ENCODE data around the gene RIMS4. TPM values are rescaled to one million over a fixed set of nuclear protein-coding genes. Genes with fewer than 3 reads are reported as not detected.

The RIMS4 gene
- total and polyA plus RNA-seq, 2 donors (not counting 1 experiment from before 2014, with no cell fraction given), result not detected

GRCh38 chr20:44781118-44781517 is 29.2 kb downstream of the RIMS4 start:
- Mint-ChIP-seq H3K4me3 (no peak overlapping the region), H3K27me3 (peaks cover 21% of the 10 kb centered on the region), H3K27ac (no peak overlapping the region), H3K4me1 (no peaks in the 10 kb centered on the region), H3K9me3 (ENCODE audit: insufficient read depth) (peaks cover 2% of the 10 kb centered on the region)
- H3K4me3 ChIP-seq (ENCODE audit: control extremely low read depth in 1 of 5, extremely low read depth in 1 of 5, insufficient read depth in 1 of 5, low read depth in 2 of 5, low read length in 4 of 5), result no peak overlapping the region
- H3K36me3 ChIP-seq (replicated peaks in 1 of 2; ENCODE audit: control extremely low read depth in 1 of 2, control insufficient read depth in 1 of 2, extremely low read depth in 1 of 2, insufficient read depth in 2 of 2, low read length in 1 of 2), result no peaks in the 10 kb centered on the region
- peaks cover 0 to 5% (median 0%) of the 10 kb centered on the region in 4 experiments for H3K27me3 ChIP-seq (replicated peaks in 1 of 4; ENCODE audit: control extremely low read depth in 1 of 4, control insufficient read depth in 3 of 4, insufficient read depth in 4 of 4, low read length in 3 of 4)
- DNase-seq, result no peak
- 83% methylated on average over 1 of the region's 3 CpGs for WGBS (ENCODE audit: insufficient coverage)
- no peak overlapping the region for H3K4me2 ChIP-seq (replicated peaks; ENCODE audit: low read depth, low read length, poor library complexity, severe bottlenecking)
- no peak for ATAC-seq (ENCODE audit: low read depth)
- no peaks in the 10 kb centered on the region for H3K4me1 ChIP-seq (ENCODE audit: control insufficient read depth in 2 of 2, insufficient read depth in 2 of 2, low read length in 2 of 2)
- CTCF ChIA-PET, result no interaction called here
- no peaks in the 10 kb centered on the region for H3K9me3 ChIP-seq (ENCODE audit: control extremely low read depth in 1 of 3, control insufficient read depth in 2 of 3, insufficient read depth in 1 of 3, low read length in 2 of 3)
- no peak for TF ChIP-seq EZH2 (IDR thresholded peaks at IDR 0.05; ENCODE audit: borderline replicate concordance, insufficient read depth, low read depth, low read length, poor library complexity, severe bottlenecking)
- TF ChIP-seq CTCF (IDR thresholded peaks at IDR 0.05), result no peak
- H3K27ac ChIP-seq (ENCODE audit: low read length in 2 of 2), result no peak overlapping the region
- H3K9ac ChIP-seq (ENCODE audit: low read length), result no peak overlapping the region
- H4K20me1 ChIP-seq (ENCODE audit: control insufficient read depth, insufficient read depth, low read length, poor library complexity, severe bottlenecking), result no peaks in the 10 kb centered on the region
- intact Hi-C loops (cut with micrococcal nuclease), result no loop called here
- POLR2A ChIA-PET, result no interaction called here
- H3K79me2 ChIP-seq (ENCODE audit: control insufficient read depth, insufficient read depth, low read length), result no peaks in the 10 kb centered on the region
- H2AFZ ChIP-seq (ENCODE audit: insufficient read depth, low read depth, low read length, poor library complexity, severe bottlenecking), result no peak overlapping the region

GRCh38 chr20:44780226-44780625 is 30.1 kb downstream of the RIMS4 start:
- Mint-ChIP-seq H3K4me3 (no peak overlapping the region), H3K9me3 (ENCODE audit: insufficient read depth) (peaks cover 2% of the 10 kb centered on the region), H3K27ac (no peak overlapping the region), H3K4me1 (no peaks in the 10 kb centered on the region), H3K27me3 (peaks cover 21% of the 10 kb centered on the region)
- Histone ChIP-seq H3K36me3 (replicated peaks in 1 of 2; ENCODE audit: control extremely low read depth in 1 of 2, control insufficient read depth in 1 of 2, extremely low read depth in 1 of 2, insufficient read depth in 2 of 2, low read length in 1 of 2) (no peaks in the 10 kb centered on the region), H3K9ac (ENCODE audit: low read length) (no peak overlapping the region), H3K27me3 (replicated peaks in 1 of 4; ENCODE audit: control extremely low read depth in 1 of 4, control insufficient read depth in 3 of 4, insufficient read depth in 4 of 4, low read length in 3 of 4) (peaks cover 0 to 5% (median 0%) of the 10 kb centered on the region in 4 experiments), H3K4me3 (ENCODE audit: control extremely low read depth in 1 of 5, extremely low read depth in 1 of 5, insufficient read depth in 1 of 5, low read depth in 2 of 5, low read length in 4 of 5) (no peak overlapping the region), H3K9me3 (ENCODE audit: control extremely low read depth in 1 of 3, control insufficient read depth in 2 of 3, insufficient read depth in 1 of 3, low read length in 2 of 3) (no peaks in the 10 kb centered on the region), H3K4me1 (ENCODE audit: control insufficient read depth in 2 of 2, insufficient read depth in 2 of 2, low read length in 2 of 2) (no peaks in the 10 kb centered on the region), H3K4me2 (replicated peaks; ENCODE audit: low read depth, low read length, poor library complexity, severe bottlenecking) (no peak overlapping the region), H3K79me2 (ENCODE audit: control insufficient read depth, insufficient read depth, low read length) (no peaks in the 10 kb centered on the region), H4K20me1 (ENCODE audit: control insufficient read depth, insufficient read depth, low read length, poor library complexity, severe bottlenecking) (no peaks in the 10 kb centered on the region), H2AFZ (ENCODE audit: insufficient read depth, low read depth, low read length, poor library complexity, severe bottlenecking) (no peak overlapping the region), H3K27ac (ENCODE audit: low read length in 2 of 2) (no peak overlapping the region)
- no peak for ATAC-seq (ENCODE audit: low read depth)
- POLR2A ChIA-PET, result no interaction called here
- intact Hi-C loops (cut with micrococcal nuclease), result no loop called here
- TF ChIP-seq CTCF (IDR thresholded peaks at IDR 0.05) (no peak), EZH2 (IDR thresholded peaks at IDR 0.05; ENCODE audit: borderline replicate concordance, insufficient read depth, low read depth, low read length, poor library complexity, severe bottlenecking) (no peak)
- CTCF ChIA-PET, result no interaction called here
- DNase-seq, result peak; percentile 18
- WGBS (ENCODE audit: insufficient coverage), result 48% methylated on average over 3 of the region's 5 CpGs

Data from B cell (primary cell).